GM18520 (cell line): ENCODE data around the gene GZMH.
"Not testable (repeated sequence)": the region's sequence is repeated elsewhere in the genome, so short reads cannot be mapped to it uniquely, and the experiment has no call there.

Experiments
- ATAC-seq: cut with Tn5 transposase; IDR thresholded peaks from one replicate; pipeline ENCODE4 v1.9.1; 2021; ENCODE audit not compliant: unreplicated experiment

Gene GZMH

GRCh38 chr14:24595073-24595808 is 14.2 kb downstream of the GZMH start:
- no peak for ATAC-seq

GRCh38 chr14:24591004-24591403 is 18.5 kb downstream of the GZMH start:
- ATAC-seq = not testable (repeated sequence)

GRCh38 chr14:24584402-24584801 is 25.1 kb downstream of the GZMH start:
- not testable (repeated sequence) for ATAC-seq

- no peak for ATAC-seq
Measured at GRCh38 chr14:24578558-24578957, 30.9 kb downstream of the GZMH start.

- no peak for ATAC-seq
Measured at GRCh38 chr14:24576771-24577170, 32.7 kb downstream of the GZMH start.

- no peak for ATAC-seq
Measured at GRCh38 chr14:24576182-24576581, 33.3 kb downstream of the GZMH start, which contains the start of gene CTSG. TSS of gene CTSG (minus strand) at chr14:24576250. CDS start at chr14:24576223, 27 bp downstream.

GRCh38 chr14:24574206-24574774 is 35.2 kb downstream of the GZMH start:
- ATAC-seq = no peak

GRCh38 chr14:24566318-24566717 is 43.2 kb downstream of the GZMH start:
- ATAC-seq = no peak

- ATAC-seq = no peak
Measured at GRCh38 chr14:24565766-24566165, 43.7 kb downstream of the GZMH start.

- ATAC-seq = no peak
Measured at GRCh38 chr14:24563505-24563904, 46.0 kb downstream of the GZMH start.

- no peak for ATAC-seq
Measured at GRCh38 chr14:24556756-24557155, 52.7 kb downstream of the GZMH start.
